HEK293 (cell line): ENCODE results near the gene ATP5MC2.

ENCODE experiments used
- CTCF ChIA-PET: fragments of 350-600 bp; formaldehyde crosslinking; extraction: SDS; loops from one replicate; lab custom pipeline; 2021; ENCODE audit warnings: antibody characterized with exemption; lab: Yijun Ruan, JAX
- POLR2A ChIA-PET: fragments of 300-600 bp; formaldehyde crosslinking; extraction: SDS; loops from one replicate; lab custom pipeline; 2020; ENCODE audit warnings: antibody characterized with exemption, inconsistent platforms; lab: Yijun Ruan, JAX
- H3K27ac ChIP-seq: fragments of 200-500 bp; sonication (Bioruptor generic); 2 replicates; pipeline ENCODE4 v1.5.1; 2014; ENCODE audit warnings: low read depth, low read length, control low read depth, inconsistent platforms; ENCODE audit errors: extremely low read depth
- H3K36me3 ChIP-seq, 2 experiments: fragments of 200-500 bp in 1 of 2; sonication (Bioruptor generic) in 1 of 2; 1 replicate in 1 of 2; 2 replicates in 1 of 2; pipeline ENCODE4 v1.5.1; 2014 to 2017; ENCODE audit warnings: inconsistent platforms in 2 of 2, low read length in 2 of 2; ENCODE audit not compliant: control insufficient read depth in 2 of 2, insufficient read depth in 1 of 2
- H3K4me1 ChIP-seq: fragments of 200-500 bp; sonication (Bioruptor generic); 2 replicates; pipeline ENCODE4 v1.5.1; 2014; ENCODE audit warnings: mild to moderate bottlenecking, low read length, inconsistent platforms; ENCODE audit not compliant: control insufficient read depth, insufficient read depth
- H3K4me3 ChIP-seq: 2 replicates; pipeline ENCODE4 v1.5.1; 2011; ENCODE audit warnings: low read depth, mild to moderate bottlenecking, control low read depth, low read length, moderate library complexity
- H3K9me3 ChIP-seq: fragments of 200-500 bp; sonication (Bioruptor generic); 2 replicates; pipeline ENCODE4 v1.5.1; 2014; ENCODE audit warnings: low read depth, low read length, inconsistent platforms; ENCODE audit not compliant: control insufficient read depth, insufficient read depth
- EGR2 ChIP-seq: fragments of 450-650 bp; formaldehyde crosslinking; IDR thresholded peaks from 2 replicates; pipeline ENCODE4 v1.5.1; 2016; ENCODE audit warnings: low read depth, missing biosample characterization, missing genetic modification characterization
- OSR2 ChIP-seq: fragments of 450-650 bp; formaldehyde crosslinking; IDR thresholded peaks from 2 replicates; pipeline ENCODE4 v1.5.1; 2016; ENCODE audit warnings: missing biosample characterization, missing genetic modification characterization
- OVOL3 ChIP-seq: fragments of 450-650 bp; formaldehyde crosslinking; IDR thresholded peaks from 2 replicates; pipeline ENCODE4 v1.5.1; 2016; ENCODE audit warnings: missing biosample characterization, missing genetic modification characterization
- SP2 ChIP-seq: fragments of 450-650 bp; formaldehyde crosslinking; IDR thresholded peaks from 2 replicates; pipeline ENCODE4 v1.5.1; 2016; ENCODE audit warnings: missing biosample characterization, missing genetic modification characterization
- SP3 ChIP-seq: fragments of 450-650 bp; formaldehyde crosslinking; IDR thresholded peaks from 2 replicates; pipeline ENCODE4 v1.5.1; 2016; ENCODE audit warnings: missing biosample characterization, missing genetic modification characterization
- YY1 ChIP-seq: fragments of 450-650 bp; formaldehyde crosslinking; IDR thresholded peaks from 2 replicates; pipeline ENCODE4 v1.5.1; 2018; ENCODE audit warnings: missing biosample characterization, missing genetic modification characterization
- YY2 ChIP-seq: fragments of 450-650 bp; formaldehyde crosslinking; IDR thresholded peaks from 2 replicates; pipeline ENCODE4 v1.5.1; 2016; ENCODE audit warnings: missing biosample characterization, missing genetic modification characterization
- ZBTB17 ChIP-seq: fragments of 450-650 bp; formaldehyde crosslinking; IDR thresholded peaks from 2 replicates; pipeline ENCODE4 v1.5.1; 2016; ENCODE audit warnings: missing biosample characterization, missing genetic modification characterization
- ZBTB8A ChIP-seq: fragments of 450-650 bp; formaldehyde crosslinking; IDR thresholded peaks from 2 replicates; pipeline ENCODE4 v1.5.1; 2016; ENCODE audit warnings: missing biosample characterization, missing genetic modification characterization
- ZNF16 ChIP-seq: fragments of 450-650 bp; formaldehyde crosslinking; IDR thresholded peaks from 2 replicates; pipeline ENCODE4 v1.5.1; 2016; ENCODE audit warnings: low read depth, missing biosample characterization, missing genetic modification characterization
- ZNF404 ChIP-seq: fragments of 450-650 bp; formaldehyde crosslinking; IDR thresholded peaks from 2 replicates; pipeline ENCODE4 v1.5.1; 2017; ENCODE audit warnings: missing biosample characterization, missing genetic modification characterization
- ZNF426 ChIP-seq: fragments of 450-650 bp; formaldehyde crosslinking; IDR thresholded peaks from 2 replicates; pipeline ENCODE4 v1.5.1; 2017; ENCODE audit warnings: missing biosample characterization, missing genetic modification characterization, mild to moderate bottlenecking, inconsistent platforms, moderate library complexity
- ZNF501 ChIP-seq: fragments of 450-650 bp; formaldehyde crosslinking; IDR thresholded peaks from 2 replicates; pipeline ENCODE4 v1.5.1; 2016; ENCODE audit warnings: missing biosample characterization, missing genetic modification characterization
- ZNF600 ChIP-seq: fragments of 450-650 bp; formaldehyde crosslinking; IDR thresholded peaks from 2 replicates; pipeline ENCODE4 v1.5.1; 2016; ENCODE audit warnings: missing biosample characterization, missing genetic modification characterization
- ZNF610 ChIP-seq: fragments of 450-650 bp; formaldehyde crosslinking; IDR thresholded peaks from 2 replicates; pipeline ENCODE4 v1.5.1; 2016; ENCODE audit warnings: missing biosample characterization, missing genetic modification characterization, borderline replicate concordance
- ZSCAN30 ChIP-seq: fragments of 450-650 bp; IDR thresholded peaks from 2 replicates; pipeline ENCODE4 v1.5.1; 2018; ENCODE audit warnings: missing biosample characterization, mild to moderate bottlenecking, missing genetic modification characterization, moderate library complexity
- TF ChIP-seq, protein P1 (sequence below): fragments of 450-650 bp; formaldehyde crosslinking; conservative IDR thresholded peaks from 2 replicates; pipeline ENCODE4 v1.5.1; 2016; ENCODE audit warnings: low read depth, missing biosample characterization, missing genetic modification characterization
- TF ChIP-seq, protein P2 (sequence below): fragments of 450-650 bp; formaldehyde crosslinking; IDR thresholded peaks from 2 replicates; pipeline ENCODE4 v1.5.1; 2016; ENCODE audit warnings: missing biosample characterization, missing genetic modification characterization
- TF ChIP-seq, protein P3 (sequence below): fragments of 450-650 bp; IDR thresholded peaks from 2 replicates; pipeline ENCODE4 v1.5.1; 2018; ENCODE audit warnings: missing biosample characterization, missing genetic modification characterization

The ATP5MC2 gene

DNA sequence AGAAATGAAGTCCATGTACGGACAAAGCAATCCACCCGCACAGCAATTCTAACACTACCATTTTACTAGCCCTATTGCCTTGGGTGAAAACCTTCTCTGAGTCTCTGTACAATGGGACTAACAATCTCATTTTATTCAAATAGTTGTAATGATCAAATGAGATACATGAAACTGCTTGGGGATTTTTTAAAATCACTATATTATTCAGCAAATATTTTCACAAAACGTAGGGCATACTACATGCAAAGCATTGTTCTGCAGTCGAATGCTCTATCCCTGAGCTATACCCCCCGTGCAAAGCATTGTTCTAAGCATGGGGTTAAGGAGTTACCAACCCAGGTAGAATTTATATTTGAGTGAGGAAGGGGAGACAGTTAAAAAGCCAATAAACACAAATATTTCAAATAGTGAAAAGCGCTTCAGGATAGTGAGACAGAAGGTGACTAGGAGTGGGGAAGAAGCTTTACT, 49.1 kb downstream of the ATP5MC2 start:
- ChIA-PET CTCF (interaction anchor here (1.1 to 1.8 kb wide), 2 partner anchors 49 to 83 kb away, joined by 5 to 6 read pairs; partner anchors contain the start of gene ATP5MC2), POLR2A (interaction anchor here (0.8 to 1.9 kb wide), 3 partner anchors 23 to 84 kb away, joined by 3 to 11 read pairs (median 3); partner anchors contain the start of gene ATP5MC2)

DNA sequence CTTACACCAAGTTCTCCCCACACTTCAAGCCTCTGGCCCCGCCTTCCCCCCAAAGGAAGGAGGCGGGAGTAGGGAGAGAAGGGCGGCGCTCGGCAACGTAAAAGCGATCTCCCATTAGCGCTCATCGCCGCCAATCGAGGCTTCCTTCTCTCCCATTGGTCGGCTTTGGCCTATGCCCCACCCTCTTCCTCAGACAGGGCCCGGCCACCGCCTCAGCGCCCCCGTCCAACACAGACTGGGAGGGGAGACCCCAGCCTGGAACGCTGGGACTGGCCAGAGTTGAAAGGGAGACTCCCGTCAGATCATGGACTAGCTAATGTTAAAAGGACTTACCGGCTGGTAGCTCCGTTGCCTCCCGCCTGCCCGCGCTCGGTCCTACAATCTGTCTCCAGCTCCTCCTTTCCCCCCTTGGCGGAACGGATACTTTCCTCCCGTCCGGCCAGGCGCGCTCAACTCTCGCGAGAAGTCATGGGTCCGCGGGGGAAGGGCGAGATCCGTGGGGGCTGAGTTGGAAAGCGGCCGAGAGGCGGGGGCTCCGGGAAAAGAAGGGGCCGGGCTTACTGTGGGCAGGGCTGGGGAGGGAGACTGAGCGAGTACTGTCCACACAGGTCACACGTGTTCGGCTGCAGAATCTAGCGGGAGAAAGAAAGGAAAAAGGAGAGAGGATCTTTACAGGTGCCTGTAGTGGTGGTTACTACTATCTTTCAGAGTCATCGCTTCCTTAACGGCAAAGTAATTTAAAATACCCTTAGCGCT, 49.8 kb downstream of the ATP5MC2 start, which contains the start of gene ATF7:
Gene ATF7, minus strand, starts transcription at position 437 of the 756 bp plus-strand sequence. CDS start 25,382 bp downstream, outside the sequence.
- peak within 1 kb of the TSS; percentile 88 for H3K27ac ChIP-seq
- ChIA-PET POLR2A (interaction anchor here (0.5 to 1.9 kb wide), 5 partner anchors 23 to 426 kb away, joined by 3 to 11 read pairs (median 3); partner anchors contain the start of gene ATP5MC2), CTCF (interaction anchor here (1.1 to 1.8 kb wide), 2 partner anchors 50 to 83 kb away, joined by 5 to 6 read pairs; partner anchors contain the start of gene ATP5MC2)
- no peaks in the 10 kb centered on the region; a peak in 1 of 3 replicates for H3K36me3 ChIP-seq
- no peaks in the 10 kb centered on the region for H3K9me3 ChIP-seq
- H3K4me3 ChIP-seq, result peak within 1 kb of the TSS; percentile 83
- H3K4me1 ChIP-seq, result peaks cover 13% of the 10 kb centered on the region; the same call in 1 of the 2 replicates
- no peak; the same call in 1 of the 2 replicates for TF ChIP-seq OVOL3 (tag by site-specific recombination)
- TF ChIP-seq SP3, result peak; percentile 97
- TF ChIP-seq ZSCAN30 (tag by site-specific recombination), result peak; percentile 84; the same call in 1 of the 2 replicates
- TF ChIP-seq ZNF426 (tag by site-specific recombination), result no peak
- TF ChIP-seq, protein P1, sequence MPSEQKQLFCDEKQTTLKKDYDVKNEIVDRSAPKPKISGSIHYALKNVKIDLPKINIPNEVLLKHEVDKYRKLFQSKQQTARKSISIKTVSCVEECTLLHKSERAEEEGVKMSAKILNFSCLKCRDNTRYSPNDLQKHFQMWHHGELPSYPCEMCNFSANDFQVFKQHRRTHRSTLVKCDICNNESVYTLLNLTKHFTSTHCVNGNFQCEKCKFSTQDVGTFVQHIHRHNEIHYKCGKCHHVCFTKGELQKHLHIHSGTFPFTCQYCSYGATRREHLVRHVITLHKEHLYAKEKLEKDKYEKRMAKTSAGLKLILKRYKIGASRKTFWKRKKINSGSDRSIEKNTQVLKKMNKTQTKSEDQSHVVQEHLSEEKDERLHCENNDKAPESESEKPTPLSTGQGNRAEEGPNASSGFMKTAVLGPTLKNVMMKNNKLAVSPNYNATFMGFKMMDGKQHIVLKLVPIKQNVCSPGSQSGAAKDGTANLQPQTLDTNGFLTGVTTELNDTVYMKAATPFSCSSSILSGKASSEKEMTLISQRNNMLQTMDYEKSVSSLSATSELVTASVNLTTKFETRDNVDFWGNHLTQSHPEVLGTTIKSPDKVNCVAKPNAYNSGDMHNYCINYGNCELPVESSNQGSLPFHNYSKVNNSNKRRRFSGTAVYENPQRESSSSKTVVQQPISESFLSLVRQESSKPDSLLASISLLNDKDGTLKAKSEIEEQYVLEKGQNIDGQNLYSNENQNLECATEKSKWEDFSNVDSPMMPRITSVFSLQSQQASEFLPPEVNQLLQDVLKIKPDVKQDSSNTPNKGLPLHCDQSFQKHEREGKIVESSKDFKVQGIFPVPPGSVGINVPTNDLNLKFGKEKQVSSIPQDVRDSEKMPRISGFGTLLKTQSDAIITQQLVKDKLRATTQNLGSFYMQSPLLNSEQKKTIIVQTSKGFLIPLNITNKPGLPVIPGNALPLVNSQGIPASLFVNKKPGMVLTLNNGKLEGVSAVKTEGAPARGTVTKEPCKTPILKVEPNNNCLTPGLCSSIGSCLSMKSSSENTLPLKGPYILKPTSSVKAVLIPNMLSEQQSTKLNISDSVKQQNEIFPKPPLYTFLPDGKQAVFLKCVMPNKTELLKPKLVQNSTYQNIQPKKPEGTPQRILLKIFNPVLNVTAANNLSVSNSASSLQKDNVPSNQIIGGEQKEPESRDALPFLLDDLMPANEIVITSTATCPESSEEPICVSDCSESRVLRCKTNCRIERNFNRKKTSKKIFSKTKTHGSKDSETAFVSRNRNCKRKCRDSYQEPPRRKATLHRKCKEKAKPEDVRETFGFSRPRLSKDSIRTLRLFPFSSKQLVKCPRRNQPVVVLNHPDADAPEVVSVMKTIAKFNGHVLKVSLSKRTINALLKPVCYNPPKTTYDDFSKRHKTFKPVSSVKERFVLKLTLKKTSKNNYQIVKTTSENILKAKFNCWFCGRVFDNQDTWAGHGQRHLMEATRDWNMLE, result 0 out of 2 replicates have a peak, but pooled peaks have one; percentile 32
- peak; percentile 100 for TF ChIP-seq SP2
- 0 out of 2 replicates have a peak, but pooled peaks have one; percentile 35 for TF ChIP-seq ZNF610 (tag by site-specific recombination)
- TF ChIP-seq ZNF404 (tag by site-specific recombination), result no peak
- TF ChIP-seq ZNF600, result peak; percentile 95
- TF ChIP-seq YY1, result 0 out of 2 replicates have a peak, but pooled peaks have one; percentile 24
- TF ChIP-seq ZBTB8A (tag by site-specific recombination), result peak; percentile 46
- peak; percentile 86 for TF ChIP-seq EGR2
- TF ChIP-seq, protein P2, sequence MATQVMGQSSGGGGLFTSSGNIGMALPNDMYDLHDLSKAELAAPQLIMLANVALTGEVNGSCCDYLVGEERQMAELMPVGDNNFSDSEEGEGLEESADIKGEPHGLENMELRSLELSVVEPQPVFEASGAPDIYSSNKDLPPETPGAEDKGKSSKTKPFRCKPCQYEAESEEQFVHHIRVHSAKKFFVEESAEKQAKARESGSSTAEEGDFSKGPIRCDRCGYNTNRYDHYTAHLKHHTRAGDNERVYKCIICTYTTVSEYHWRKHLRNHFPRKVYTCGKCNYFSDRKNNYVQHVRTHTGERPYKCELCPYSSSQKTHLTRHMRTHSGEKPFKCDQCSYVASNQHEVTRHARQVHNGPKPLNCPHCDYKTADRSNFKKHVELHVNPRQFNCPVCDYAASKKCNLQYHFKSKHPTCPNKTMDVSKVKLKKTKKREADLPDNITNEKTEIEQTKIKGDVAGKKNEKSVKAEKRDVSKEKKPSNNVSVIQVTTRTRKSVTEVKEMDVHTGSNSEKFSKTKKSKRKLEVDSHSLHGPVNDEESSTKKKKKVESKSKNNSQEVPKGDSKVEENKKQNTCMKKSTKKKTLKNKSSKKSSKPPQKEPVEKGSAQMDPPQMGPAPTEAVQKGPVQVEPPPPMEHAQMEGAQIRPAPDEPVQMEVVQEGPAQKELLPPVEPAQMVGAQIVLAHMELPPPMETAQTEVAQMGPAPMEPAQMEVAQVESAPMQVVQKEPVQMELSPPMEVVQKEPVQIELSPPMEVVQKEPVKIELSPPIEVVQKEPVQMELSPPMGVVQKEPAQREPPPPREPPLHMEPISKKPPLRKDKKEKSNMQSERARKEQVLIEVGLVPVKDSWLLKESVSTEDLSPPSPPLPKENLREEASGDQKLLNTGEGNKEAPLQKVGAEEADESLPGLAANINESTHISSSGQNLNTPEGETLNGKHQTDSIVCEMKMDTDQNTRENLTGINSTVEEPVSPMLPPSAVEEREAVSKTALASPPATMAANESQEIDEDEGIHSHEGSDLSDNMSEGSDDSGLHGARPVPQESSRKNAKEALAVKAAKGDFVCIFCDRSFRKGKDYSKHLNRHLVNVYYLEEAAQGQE (tag by site-specific recombination), result peak; percentile 69
- TF ChIP-seq YY2 (tag by site-specific recombination), result 0 out of 2 replicates have a peak, but pooled peaks have one; percentile 22
- peak; percentile 33; the same call in 1 of the 2 replicates for TF ChIP-seq OSR2 (tag by site-specific recombination)
- TF ChIP-seq ZBTB17 (tag by site-specific recombination), result peak; percentile 83
- TF ChIP-seq ZNF501 (tag by site-specific recombination), result peak; percentile 94

More for the DNA sequence above, 49.1 kb downstream of the ATP5MC2 start:
- Histone ChIP-seq H3K4me1 (peaks cover 13% of the 10 kb centered on the region; the same call in 1 of the 2 replicates), H3K36me3 (no peaks in the 10 kb centered on the region; a peak in 1 of 3 replicates), H3K27ac (peak overlapping the region; percentile 88; the same call in 1 of the 2 replicates), H3K9me3 (no peaks in the 10 kb centered on the region), H3K4me3 (peak overlapping the region; percentile 83)
- TF ChIP-seq ZNF16 (tag by site-specific recombination), result no peak
- TF ChIP-seq, protein P3, sequence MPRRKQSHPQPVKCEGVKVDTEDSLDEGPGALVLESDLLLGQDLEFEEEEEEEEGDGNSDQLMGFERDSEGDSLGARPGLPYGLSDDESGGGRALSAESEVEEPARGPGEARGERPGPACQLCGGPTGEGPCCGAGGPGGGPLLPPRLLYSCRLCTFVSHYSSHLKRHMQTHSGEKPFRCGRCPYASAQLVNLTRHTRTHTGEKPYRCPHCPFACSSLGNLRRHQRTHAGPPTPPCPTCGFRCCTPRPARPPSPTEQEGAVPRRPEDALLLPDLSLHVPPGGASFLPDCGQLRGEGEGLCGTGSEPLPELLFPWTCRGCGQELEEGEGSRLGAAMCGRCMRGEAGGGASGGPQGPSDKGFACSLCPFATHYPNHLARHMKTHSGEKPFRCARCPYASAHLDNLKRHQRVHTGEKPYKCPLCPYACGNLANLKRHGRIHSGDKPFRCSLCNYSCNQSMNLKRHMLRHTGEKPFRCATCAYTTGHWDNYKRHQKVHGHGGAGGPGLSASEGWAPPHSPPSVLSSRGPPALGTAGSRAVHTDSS (tag by site-specific recombination), result 0 out of 2 replicates have a peak, but pooled peaks have one; percentile 18
